Caco-2 (cell line): ENCODE data around the gene SUSD2. TPM values are rescaled to one million over a fixed set of nuclear protein-coding genes. Genes with fewer than 3 reads are reported as not detected.

Experiments used
- BruUV-seq: library from RNA; stranded (reverse); fragments of 400-500 nt; replicated peaks from 2 replicates; lab custom pipeline; 2021; lab: Mats Ljungman, UMichigan
- CTCF ChIA-PET: fragments of 300-600 bp; sonication (Branson Sonifier 250); formaldehyde crosslinking; loops from one replicate; lab custom pipeline; 2022; ENCODE audit warnings: antibody characterized with exemption; lab: Charles Lee
- POLR2A ChIA-PET: fragments of 300-600 bp; sonication (Branson Sonifier 250); formaldehyde crosslinking; loops from one replicate; lab custom pipeline; 2022; ENCODE audit warnings: antibody characterized with exemption; lab: Charles Lee
- DNase-seq, 2 experiments: peaks; one replicate each; pipeline versions ENCODE4 v3.0.0 to v3.0.0-alpha.2; 2020 to 2022
- H3K27me3 ChIP-seq: replicated peaks from 2 replicates; pipeline ENCODE4 v1.6.0; 2011; ENCODE audit warnings: low read length; ENCODE audit not compliant: control insufficient read depth, insufficient read depth
- H3K36me3 ChIP-seq: 2 replicates; pipeline ENCODE4 v1.5.1; 2011; ENCODE audit warnings: low read length; ENCODE audit not compliant: control insufficient read depth, insufficient read depth
- H3K4me1 ChIP-seq: fragments of 250-450 bp; sonication (Bioruptor Pico); 2 replicates; pipeline ENCODE4 v1.5.1; 2020; ENCODE audit warnings: mild to moderate bottlenecking
- H3K4me3 ChIP-seq: 2 replicates; pipeline ENCODE4 v1.5.1; 2011; ENCODE audit warnings: low read depth, mild to moderate bottlenecking, control low read depth, low read length
- H3K9me3 ChIP-seq: fragments of 250-450 bp; sonication (Bioruptor Pico); 2 replicates; pipeline ENCODE4 v1.5.1; 2020; ENCODE audit warnings: mild to moderate bottlenecking, moderate library complexity
- H3K27ac Mint-ChIP-seq: one replicate; pipeline ENCODE4 v1.8.0; 2022; ENCODE audit warnings: mixed read lengths; ENCODE audit not compliant: unreplicated experiment
- H3K27me3 Mint-ChIP-seq: one replicate; pipeline ENCODE4 v1.8.0; 2022; ENCODE audit warnings: mixed read lengths; ENCODE audit not compliant: insufficient read depth, unreplicated experiment
- H3K36me3 Mint-ChIP-seq: one replicate; pipeline ENCODE4 v1.8.0; 2022; ENCODE audit warnings: mild to moderate bottlenecking, mixed read lengths; ENCODE audit not compliant: insufficient read depth, unreplicated experiment
- H3K4me1 Mint-ChIP-seq: one replicate; pipeline ENCODE4 v1.8.0; 2022; ENCODE audit warnings: low read depth, mixed read lengths; ENCODE audit not compliant: unreplicated experiment
- H3K4me3 Mint-ChIP-seq: one replicate; pipeline ENCODE4 v1.8.0; 2022; ENCODE audit warnings: mild to moderate bottlenecking, moderate library complexity, mixed read lengths; ENCODE audit not compliant: unreplicated experiment
- H3K9me3 Mint-ChIP-seq: one replicate; pipeline ENCODE4 v1.8.0; 2022; ENCODE audit warnings: mixed read lengths; ENCODE audit not compliant: unreplicated experiment
- intact Hi-C: fragments of 100-400 bp; cut with micrococcal nuclease; formaldehyde crosslinking; loops from one replicate; pipeline ENCODE4 v1.10.0; 2022; ENCODE audit not compliant: unreplicated experiment
- total RNA-seq: library from RNA; stranded (reverse); gene quantifications from 2 replicates; pipeline ENCODE4 v1.2.3, GENCODE V29; 2022
- TF ChIP-seq, protein P1 (sequence below), 2 experiments: fragments of 200-600 bp in 1 of 2; IDR thresholded peaks; 1 replicate in 1 of 2; 2 replicates in 1 of 2; pipeline versions ENCODE4 v1.5.1 to v1.8.0; 2011 to 2022; ENCODE audit warnings: antibody characterized with exemption in 1 of 2, control low read depth in 1 of 2, inconsistent platforms in 1 of 2, low read depth in 1 of 2, low read length in 1 of 2, mild to moderate bottlenecking in 1 of 2, moderate library complexity in 1 of 2; ENCODE audit not compliant: insufficient read depth in 1 of 2, severe bottlenecking in 1 of 2, unreplicated experiment in 1 of 2

The SUSD2 gene
- total RNA-seq, 1 experiment from 2014 or later, result 7.0 TPM

DNA sequence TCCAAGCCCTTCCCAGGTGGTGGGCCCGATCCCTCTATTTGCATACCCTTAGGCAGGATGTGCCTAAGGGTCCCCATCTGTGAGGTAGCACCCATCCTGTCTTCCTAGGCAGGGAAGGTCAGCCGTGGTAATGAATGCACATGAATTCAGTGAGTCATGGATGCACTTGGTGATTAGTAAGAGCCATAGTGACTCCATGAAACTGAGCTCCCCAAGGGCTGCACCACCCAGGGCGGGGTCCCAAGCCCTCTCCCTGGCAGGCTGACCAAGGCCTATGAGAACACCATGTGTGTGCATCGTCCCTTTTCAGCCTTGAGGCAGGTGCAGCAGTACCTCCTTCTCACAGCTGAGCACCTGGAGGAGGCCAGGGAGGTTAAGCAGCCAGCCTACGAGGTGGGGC lies 15.6 kb upstream of the SUSD2 start:
- Histone ChIP-seq H3K4me1 (no peaks in the 10 kb centered on the region), H3K36me3 (peaks cover 1% of the 10 kb centered on the region; the same call in 1 of the 2 replicates), H3K9me3 (no peaks in the 10 kb centered on the region), H3K4me3 (no peak overlapping the region), H3K27me3 (no peaks in the 10 kb centered on the region)
- Mint-ChIP-seq H3K27me3 (no peaks in the 10 kb centered on the region), H3K27ac (no peak overlapping the region), H3K4me3 (no peak overlapping the region), H3K4me1 (no peaks in the 10 kb centered on the region), H3K36me3 (peaks cover 5% of the 10 kb centered on the region), H3K9me3 (no peaks in the 10 kb centered on the region)
- TF ChIP-seq, protein P1, sequence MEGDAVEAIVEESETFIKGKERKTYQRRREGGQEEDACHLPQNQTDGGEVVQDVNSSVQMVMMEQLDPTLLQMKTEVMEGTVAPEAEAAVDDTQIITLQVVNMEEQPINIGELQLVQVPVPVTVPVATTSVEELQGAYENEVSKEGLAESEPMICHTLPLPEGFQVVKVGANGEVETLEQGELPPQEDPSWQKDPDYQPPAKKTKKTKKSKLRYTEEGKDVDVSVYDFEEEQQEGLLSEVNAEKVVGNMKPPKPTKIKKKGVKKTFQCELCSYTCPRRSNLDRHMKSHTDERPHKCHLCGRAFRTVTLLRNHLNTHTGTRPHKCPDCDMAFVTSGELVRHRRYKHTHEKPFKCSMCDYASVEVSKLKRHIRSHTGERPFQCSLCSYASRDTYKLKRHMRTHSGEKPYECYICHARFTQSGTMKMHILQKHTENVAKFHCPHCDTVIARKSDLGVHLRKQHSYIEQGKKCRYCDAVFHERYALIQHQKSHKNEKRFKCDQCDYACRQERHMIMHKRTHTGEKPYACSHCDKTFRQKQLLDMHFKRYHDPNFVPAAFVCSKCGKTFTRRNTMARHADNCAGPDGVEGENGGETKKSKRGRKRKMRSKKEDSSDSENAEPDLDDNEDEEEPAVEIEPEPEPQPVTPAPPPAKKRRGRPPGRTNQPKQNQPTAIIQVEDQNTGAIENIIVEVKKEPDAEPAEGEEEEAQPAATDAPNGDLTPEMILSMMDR (IDR thresholded peaks at IDR 0.05; ENCODE audit: insufficient read depth in 1 of 2, low read depth in 1 of 2, low read length in 1 of 2, severe bottlenecking in 1 of 2, unreplicated experiment in 1 of 2), result no peak
- POLR2A ChIA-PET, result no interaction called here
- intact Hi-C loops, result no loop called here
- CTCF ChIA-PET, result no interaction called here
- BruUV-seq, result no TSS peak
- DNase-seq, result no peak

DNA sequence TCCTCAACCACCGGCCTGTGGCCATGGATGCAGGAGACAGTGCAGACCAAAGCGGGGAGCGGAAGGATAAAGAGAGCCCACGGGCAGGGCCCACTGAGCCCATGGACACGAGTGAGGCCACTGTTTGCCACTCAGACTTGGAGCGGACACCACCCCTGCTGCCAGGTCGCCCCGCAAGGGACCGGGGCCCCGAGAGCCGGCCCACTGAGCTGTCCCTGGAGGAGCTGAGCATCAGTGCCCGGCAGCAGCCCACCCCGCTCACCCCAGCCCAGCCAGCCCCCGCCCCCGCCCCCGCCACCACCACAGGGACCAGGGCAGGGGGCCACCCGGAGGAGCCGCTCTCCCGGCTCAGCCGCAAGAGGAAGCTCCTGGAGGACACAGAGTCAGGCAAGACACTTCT lies 14.5 kb upstream of the SUSD2 start:
- Histone ChIP-seq H3K9me3 (no peaks in the 10 kb centered on the region), H3K4me3 (no peak overlapping the region), H3K36me3 (peaks cover 1% of the 10 kb centered on the region; the same call in 1 of the 2 replicates), H3K4me1 (no peaks in the 10 kb centered on the region), H3K27me3 (no peaks in the 10 kb centered on the region)
- intact Hi-C loops, result no loop called here
- no peaks in the 10 kb centered on the region for H3K4me1 Mint-ChIP-seq
- no peaks in the 10 kb centered on the region for H3K27me3 Mint-ChIP-seq
- H3K27ac Mint-ChIP-seq, result no peak overlapping the region
- H3K36me3 Mint-ChIP-seq, result peaks cover 9% of the 10 kb centered on the region
- BruUV-seq, result no TSS peak
- TF ChIP-seq, protein P1 (IDR thresholded peaks at IDR 0.05; ENCODE audit: insufficient read depth in 1 of 2, low read depth in 1 of 2, low read length in 1 of 2, severe bottlenecking in 1 of 2, unreplicated experiment in 1 of 2), result no peak
- CTCF ChIA-PET, result interaction anchor here (0.6 to 0.8 kb wide), 2 partner anchors 10 kb away, joined by 3 to 5 read pairs; no protein-coding TSS in a partner anchor
- H3K4me3 Mint-ChIP-seq, result no peak overlapping the region
- POLR2A ChIA-PET, result no interaction called here
- no peaks in the 10 kb centered on the region for H3K9me3 Mint-ChIP-seq
- no peak for DNase-seq

DNA sequence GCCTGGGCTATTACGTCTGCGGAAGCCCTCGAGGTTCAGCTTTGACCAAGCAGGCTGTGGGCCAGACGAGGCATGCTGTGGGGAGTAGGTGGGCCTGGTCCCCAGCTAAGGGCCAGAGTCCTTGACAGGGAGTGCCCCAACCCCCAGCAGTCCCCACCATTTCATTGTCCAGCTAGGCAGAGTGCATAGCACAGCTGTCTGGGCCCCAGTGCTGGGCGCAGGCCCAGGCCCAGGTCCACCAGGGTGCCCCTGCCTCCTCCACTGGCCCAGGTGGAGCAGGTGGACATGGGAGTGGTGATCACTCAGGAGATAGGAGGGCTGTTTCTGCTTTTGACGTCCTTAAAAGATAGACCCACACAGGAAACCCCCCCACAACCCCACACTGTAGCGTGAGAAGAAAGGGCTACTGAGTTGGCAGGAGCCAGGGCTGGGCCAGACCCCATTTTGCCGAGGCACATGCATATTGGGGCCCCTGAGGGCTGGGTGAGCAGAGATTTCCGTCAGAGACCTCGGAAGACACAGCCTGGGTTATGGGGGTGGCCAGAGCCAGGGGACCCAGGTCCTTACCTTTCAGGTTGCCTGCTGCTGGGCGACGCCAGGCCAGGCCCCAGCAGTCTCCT lies 11.7 kb upstream of the SUSD2 start:
- no peaks in the 10 kb centered on the region for H3K9me3 Mint-ChIP-seq

More for the DNA sequence above, 11.7 kb upstream of the SUSD2 start:
- Mint-ChIP-seq H3K27me3 (no peaks in the 10 kb centered on the region), H3K36me3 (peaks cover 19% of the 10 kb centered on the region), H3K4me1 (no peaks in the 10 kb centered on the region), H3K27ac (no peak overlapping the region), H3K4me3 (no peak overlapping the region)
- H3K4me3 ChIP-seq, result no peak overlapping the region
- TF ChIP-seq, protein P1 (IDR thresholded peaks at IDR 0.05; ENCODE audit: insufficient read depth in 1 of 2, low read depth in 1 of 2, low read length in 1 of 2, severe bottlenecking in 1 of 2, unreplicated experiment in 1 of 2), result no peak
- H3K27me3 ChIP-seq, result no peaks in the 10 kb centered on the region
- POLR2A ChIA-PET, result no interaction called here
- intact Hi-C loops, result no loop called here
- H3K4me1 ChIP-seq, result no peaks in the 10 kb centered on the region
- CTCF ChIA-PET, result no interaction called here
- H3K36me3 ChIP-seq, result peaks cover 1% of the 10 kb centered on the region; the same call in 1 of the 2 replicates
- H3K9me3 ChIP-seq, result no peaks in the 10 kb centered on the region
- no TSS peak for BruUV-seq
- DNase-seq, result no peak
